ES-I3 (cell line): ENCODE data around the gene LTBP1.
"Not testable (repeated sequence)": the region's sequence is repeated elsewhere in the genome, so short reads cannot be mapped to it uniquely, and the experiment has no call there.

Source experiments
- H3K36me3 ChIP-seq: 2 replicates; pipeline ENCODE4 v1.6.1; 2013; ENCODE audit warnings: mild to moderate bottlenecking, low read length, control low read depth, moderate library complexity; ENCODE audit not compliant: insufficient read depth
- H3K4me1 ChIP-seq: 2 replicates; pipeline ENCODE4 v1.6.1; 2013; ENCODE audit warnings: mild to moderate bottlenecking, control low read depth, low read length; ENCODE audit not compliant: insufficient read depth
- H3K9ac ChIP-seq: 2 replicates; pipeline ENCODE4 v1.6.1; 2013; ENCODE audit warnings: low read depth, mild to moderate bottlenecking, low read length, moderate library complexity
- H3K9me3 ChIP-seq: 2 replicates; pipeline ENCODE4 v1.6.1; 2013; ENCODE audit warnings: mild to moderate bottlenecking, low read length, moderate library complexity; ENCODE audit not compliant: control insufficient read depth, insufficient read depth

Gene LTBP1

GRCh38 chr2:32946314-32947075 is at the start of gene LTBP1:
Gene LTBP1 (plus strand): TSS chr2:32946953. CDS start chr2:32947325, 372 bp downstream.
- no peaks in the 10 kb centered on the region for H3K36me3 ChIP-seq
- H3K4me1 ChIP-seq: no peaks in the 10 kb centered on the region
- peak within 1 kb of the TSS; percentile 60 for H3K9ac ChIP-seq
- H3K9me3 ChIP-seq: no peaks in the 10 kb centered on the region

- Histone ChIP-seq H3K4me1 (no peaks in the 10 kb centered on the region), H3K9ac (no peak overlapping the region), H3K9me3 (no peaks in the 10 kb centered on the region), H3K36me3 (no peaks in the 10 kb centered on the region)
These were observed 46.3 kb upstream of the LTBP1 start for GRCh38 chr2:32900246-32900973.

- Histone ChIP-seq H3K9ac (no peak overlapping the region), H3K4me1 (no peaks in the 10 kb centered on the region), H3K9me3 (0 out of 2 replicates have a peak, but pooled peaks cover 4% of the 10 kb centered on the region), H3K36me3 (no peaks in the 10 kb centered on the region)
These were observed 45.4 kb upstream of the LTBP1 start for GRCh38 chr2:32901313-32901712.

GRCh38 chr2:32902174-32902573 is 44.6 kb upstream of the LTBP1 start:
- Histone ChIP-seq H3K9ac (no peak overlapping the region), H3K4me1 (no peaks in the 10 kb centered on the region), H3K36me3 (no peaks in the 10 kb centered on the region), H3K9me3 (0 out of 2 replicates have a peak, but pooled peaks cover 4% of the 10 kb centered on the region)

- 0 out of 2 replicates have a peak, but pooled peaks cover 4% of the 10 kb centered on the region for H3K9me3 ChIP-seq
- H3K9ac ChIP-seq: no peak overlapping the region
- H3K36me3 ChIP-seq: no peaks in the 10 kb centered on the region
- H3K4me1 ChIP-seq: no peaks in the 10 kb centered on the region
These were observed 43.8 kb upstream of the LTBP1 start for GRCh38 chr2:32902986-32903385.

GRCh38 chr2:32904074-32904473 is 42.7 kb upstream of the LTBP1 start:
- Histone ChIP-seq H3K4me1 (no peaks in the 10 kb centered on the region), H3K36me3 (no peaks in the 10 kb centered on the region), H3K9me3 (0 out of 2 replicates have a peak, but pooled peaks cover 4% of the 10 kb centered on the region), H3K9ac (no peak overlapping the region)

DNA sequence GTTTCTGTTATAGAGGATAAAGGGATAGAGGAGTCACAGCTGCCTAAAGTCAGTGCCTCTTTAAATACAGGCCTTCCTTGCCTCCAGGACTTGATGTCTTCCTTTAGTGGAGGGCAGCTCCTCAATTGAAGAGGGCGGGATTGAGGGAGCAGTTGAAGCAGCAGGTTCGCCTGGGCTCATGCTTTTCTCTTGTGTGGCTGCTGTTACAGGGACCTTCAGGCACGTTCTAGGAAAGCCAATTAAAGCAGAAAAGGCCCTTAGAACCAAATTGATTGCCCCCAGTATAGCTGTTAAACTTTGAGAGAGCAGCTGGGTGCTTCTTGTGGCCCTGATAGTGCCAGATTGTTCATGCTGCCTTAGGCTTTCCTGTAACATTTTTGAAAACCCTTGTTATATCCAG is 42.0 kb upstream of the LTBP1 start:
- Histone ChIP-seq H3K9me3 (0 out of 2 replicates have a peak, but pooled peaks cover 4% of the 10 kb centered on the region), H3K36me3 (no peaks in the 10 kb centered on the region), H3K4me1 (no peaks in the 10 kb centered on the region), H3K9ac (no peak overlapping the region)

- no peak overlapping the region for H3K9ac ChIP-seq
- H3K4me1 ChIP-seq: no peaks in the 10 kb centered on the region
- H3K9me3 ChIP-seq: 0 out of 2 replicates have a peak, but pooled peaks cover 4% of the 10 kb centered on the region
- H3K36me3 ChIP-seq: no peaks in the 10 kb centered on the region
These were observed 41.5 kb upstream of the LTBP1 start for GRCh38 chr2:32905270-32905669.

DNA sequence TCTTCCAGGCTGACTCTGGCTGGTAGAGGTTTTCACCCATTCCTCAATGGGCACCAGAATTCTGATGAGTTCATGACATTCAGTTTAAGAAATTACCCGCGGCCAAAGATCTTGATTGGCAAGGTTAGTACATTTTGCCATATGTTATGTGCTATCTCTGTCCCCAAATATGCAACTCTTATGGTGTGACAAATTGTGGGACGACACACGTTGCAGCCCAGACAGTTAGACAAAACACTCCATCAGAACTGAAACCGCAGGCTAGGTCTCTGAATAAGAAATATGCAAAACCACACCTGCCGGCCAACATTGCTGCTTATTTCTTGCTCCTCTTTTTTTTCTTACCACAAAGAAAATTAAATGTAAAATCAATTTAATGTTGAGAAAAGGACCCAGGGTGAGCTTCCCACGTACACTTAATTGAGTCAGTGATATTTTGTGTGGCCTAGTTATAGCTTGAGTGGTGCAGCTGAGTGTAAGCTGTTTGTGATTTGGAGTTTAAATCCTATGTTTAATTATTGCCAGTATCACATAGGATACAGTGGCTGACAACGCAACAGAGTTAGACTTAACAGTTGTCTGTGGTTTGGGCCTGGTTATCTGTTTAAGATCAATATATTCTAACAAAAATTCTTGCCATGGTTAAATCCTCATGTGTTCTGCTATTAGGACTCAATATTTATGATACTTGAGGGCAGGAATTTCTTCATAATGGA is 35.7 kb upstream of the LTBP1 start:
- Histone ChIP-seq H3K9ac (no peak overlapping the region), H3K36me3 (no peaks in the 10 kb centered on the region), H3K4me1 (no peaks in the 10 kb centered on the region), H3K9me3 (0 out of 2 replicates have a peak, but pooled peaks cover under 1% of the 10 kb centered on the region)

DNA sequence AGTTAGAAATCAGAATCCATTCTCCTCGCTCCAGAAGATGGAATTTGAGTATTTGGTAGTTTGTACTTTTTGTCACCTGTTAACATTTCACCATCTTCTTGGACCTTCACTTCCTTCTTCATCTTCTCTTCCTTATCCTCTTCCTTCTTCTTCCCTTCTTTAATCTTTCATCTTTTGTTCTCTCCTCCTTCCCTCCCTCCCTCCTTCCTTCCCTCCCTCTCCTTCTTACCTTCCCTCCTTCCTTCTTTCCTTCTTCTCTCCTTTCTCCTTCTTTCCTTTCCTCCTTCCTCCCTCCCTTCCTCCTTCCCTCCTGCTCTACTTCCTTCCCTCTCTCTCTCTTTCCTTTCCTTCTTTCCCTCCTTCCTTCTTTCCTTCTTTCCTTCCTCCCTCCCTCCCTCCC is 31.1 kb upstream of the LTBP1 start:
- Histone ChIP-seq H3K4me1 (no peaks in the 10 kb centered on the region), H3K9ac (no peak overlapping the region), H3K9me3 (no peaks in the 10 kb centered on the region), H3K36me3 (no peaks in the 10 kb centered on the region)

GRCh38 chr2:32918774-32919173 is 28.0 kb upstream of the LTBP1 start:
- no peaks in the 10 kb centered on the region for H3K9me3 ChIP-seq
- H3K9ac ChIP-seq: no peak overlapping the region
- H3K36me3 ChIP-seq: no peaks in the 10 kb centered on the region
- no peaks in the 10 kb centered on the region for H3K4me1 ChIP-seq

- H3K36me3 ChIP-seq, H3K9ac ChIP-seq, H3K9me3 ChIP-seq, H3K4me1 ChIP-seq: not testable (repeated sequence)
These were observed 26.9 kb upstream of the LTBP1 start for GRCh38 chr2:32919901-32920300.

DNA sequence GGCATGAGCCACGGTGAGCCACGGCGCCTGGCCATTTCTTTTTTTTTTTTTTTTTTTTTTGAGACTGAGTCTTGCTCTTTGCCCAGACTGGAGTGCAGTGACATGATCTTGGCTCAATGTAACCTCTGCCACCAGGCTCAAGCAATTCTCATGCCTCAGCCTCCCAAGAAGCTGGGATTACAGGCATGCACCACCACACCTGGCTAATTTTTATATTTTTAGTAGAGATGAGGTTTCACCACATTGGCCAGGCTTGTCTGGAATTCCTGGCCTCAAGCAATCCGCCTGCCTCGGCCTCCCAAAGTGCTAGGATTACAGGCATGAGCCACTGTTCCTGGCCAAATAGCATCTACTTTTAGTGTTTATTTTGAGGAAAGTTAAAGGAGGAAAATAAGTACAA is 25.3 kb upstream of the LTBP1 start:
- H3K36me3 ChIP-seq, H3K4me1 ChIP-seq, H3K9me3 ChIP-seq, H3K9ac ChIP-seq: not testable (repeated sequence)

DNA sequence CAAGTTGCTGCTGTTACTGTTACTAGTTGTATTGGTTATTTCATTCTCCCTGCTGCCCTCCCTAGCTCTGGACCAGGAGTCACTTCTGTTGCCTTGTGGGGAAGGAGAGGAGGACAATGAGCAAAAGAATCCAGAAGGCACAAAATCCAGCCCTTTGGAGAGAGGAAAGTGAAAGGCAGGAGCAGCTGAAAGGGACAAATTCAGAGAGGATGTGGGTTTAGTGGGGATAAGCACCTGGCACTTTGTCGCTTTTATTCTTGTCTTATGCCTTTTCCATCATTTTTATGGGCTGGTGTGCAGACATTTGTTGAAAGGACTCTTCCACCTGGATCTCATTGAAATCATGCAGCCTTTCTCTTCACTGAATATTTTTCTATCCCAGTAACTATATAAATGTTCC is 24.3 kb upstream of the LTBP1 start:
- Histone ChIP-seq H3K9me3 (no peaks in the 10 kb centered on the region), H3K9ac (no peak overlapping the region), H3K4me1 (peaks cover 12% of the 10 kb centered on the region), H3K36me3 (no peaks in the 10 kb centered on the region)
